Measurements from ENCODE around the gene MAGEA9. TPM values are rescaled to one million over a fixed set of nuclear protein-coding genes. Genes with fewer than 3 reads are reported as not detected.
"Not testable (repeated sequence)": the region's sequence is repeated elsewhere in the genome, so short reads cannot be mapped to it uniquely, and the experiment has no call there.

Gene MAGEA9
- polyA plus RNA-seq, 3 donors: not detected

DNA sequence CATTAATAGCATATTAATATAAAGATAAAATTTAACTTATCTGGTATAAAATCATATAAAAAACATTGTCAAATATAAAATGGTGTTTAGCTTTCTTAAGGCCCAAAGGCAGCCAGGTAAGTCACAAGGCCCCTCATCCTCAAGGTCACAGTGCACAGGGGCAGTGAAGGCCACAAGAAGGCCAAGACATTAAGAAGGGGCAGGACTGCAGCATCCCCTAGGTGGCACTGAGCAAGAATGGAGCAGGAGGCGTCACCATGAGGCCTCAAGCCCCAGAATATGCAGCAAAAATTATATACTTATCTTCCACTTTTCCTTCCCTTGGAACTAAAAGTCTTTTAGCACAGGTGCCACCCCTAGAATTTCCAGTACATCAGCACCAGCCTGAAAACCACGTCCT is 49.7 kb downstream of the MAGEA9 start:
- H3K9me3 Mint-ChIP-seq: peaks cover 0 to 4% (median 0%) of the 10 kb centered on the region in 7 donors
- Histone ChIP-seq H3K4me2 (replicated peaks; ENCODE audit: extremely low read depth, low read length, poor library complexity, severe bottlenecking) (no peak overlapping the region), H3K9me3 (replicated peaks in 1 of 2; ENCODE audit: control insufficient read depth in 1 of 2, insufficient read depth in 1 of 2, low read length in 2 of 2) (no peaks in the 10 kb centered on the region), H3K36me3 (replicated peaks in 1 of 2; ENCODE audit: control insufficient read depth in 1 of 2, insufficient read depth in 2 of 2, low read length in 2 of 2) (no peaks in the 10 kb centered on the region), H3K4me3 (replicated peaks in 1 of 3; ENCODE audit: low read depth in 2 of 3, low read length in 3 of 3) (no peak overlapping the region), H3K4me1 (ENCODE audit: control insufficient read depth in 1 of 2, insufficient read depth in 2 of 2, low read length in 2 of 2) (no peaks in the 10 kb centered on the region), H3K79me2 (ENCODE audit: insufficient read depth, low read length) (no peaks in the 10 kb centered on the region), H3K9ac (ENCODE audit: insufficient read depth, low read length, poor library complexity, severe bottlenecking) (no peak overlapping the region), H4K20me1 (ENCODE audit: insufficient read depth, low read length) (no peaks in the 10 kb centered on the region), H3K27me3 (ENCODE audit: control insufficient read depth in 2 of 2, insufficient read depth in 2 of 2, low read length in 2 of 2) (peaks cover 5 to 7% of the 10 kb centered on the region in 2 donors), H3K27ac (ENCODE audit: low read depth in 1 of 2, low read length in 2 of 2) (no peak overlapping the region), H2AFZ (ENCODE audit: insufficient read depth, low read depth, low read length, poor library complexity, severe bottlenecking) (no peak overlapping the region)
- intact Hi-C loops (cut with micrococcal nuclease): no loop called here
- no CpG with 5 or more reads among the region's 2 CpGs for WGBS (ENCODE audit: insufficient coverage)
- peaks cover 14% of the 10 kb centered on the region for H3K4me1 Mint-ChIP-seq
- H3K4me3 Mint-ChIP-seq: no peak overlapping the region
- no peak overlapping the region for H3K27ac Mint-ChIP-seq
- TF ChIP-seq, protein P1, sequence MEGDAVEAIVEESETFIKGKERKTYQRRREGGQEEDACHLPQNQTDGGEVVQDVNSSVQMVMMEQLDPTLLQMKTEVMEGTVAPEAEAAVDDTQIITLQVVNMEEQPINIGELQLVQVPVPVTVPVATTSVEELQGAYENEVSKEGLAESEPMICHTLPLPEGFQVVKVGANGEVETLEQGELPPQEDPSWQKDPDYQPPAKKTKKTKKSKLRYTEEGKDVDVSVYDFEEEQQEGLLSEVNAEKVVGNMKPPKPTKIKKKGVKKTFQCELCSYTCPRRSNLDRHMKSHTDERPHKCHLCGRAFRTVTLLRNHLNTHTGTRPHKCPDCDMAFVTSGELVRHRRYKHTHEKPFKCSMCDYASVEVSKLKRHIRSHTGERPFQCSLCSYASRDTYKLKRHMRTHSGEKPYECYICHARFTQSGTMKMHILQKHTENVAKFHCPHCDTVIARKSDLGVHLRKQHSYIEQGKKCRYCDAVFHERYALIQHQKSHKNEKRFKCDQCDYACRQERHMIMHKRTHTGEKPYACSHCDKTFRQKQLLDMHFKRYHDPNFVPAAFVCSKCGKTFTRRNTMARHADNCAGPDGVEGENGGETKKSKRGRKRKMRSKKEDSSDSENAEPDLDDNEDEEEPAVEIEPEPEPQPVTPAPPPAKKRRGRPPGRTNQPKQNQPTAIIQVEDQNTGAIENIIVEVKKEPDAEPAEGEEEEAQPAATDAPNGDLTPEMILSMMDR (IDR thresholded peaks at IDR 0.05): no peak
- peaks cover 10 to 24% (median 15%) of the 10 kb centered on the region in 3 donors for H3K27me3 Mint-ChIP-seq (ENCODE audit: low read depth in 3 of 3)
- H3K36me3 Mint-ChIP-seq: no peaks in the 10 kb centered on the region
- DNase-seq: no peak

DNA sequence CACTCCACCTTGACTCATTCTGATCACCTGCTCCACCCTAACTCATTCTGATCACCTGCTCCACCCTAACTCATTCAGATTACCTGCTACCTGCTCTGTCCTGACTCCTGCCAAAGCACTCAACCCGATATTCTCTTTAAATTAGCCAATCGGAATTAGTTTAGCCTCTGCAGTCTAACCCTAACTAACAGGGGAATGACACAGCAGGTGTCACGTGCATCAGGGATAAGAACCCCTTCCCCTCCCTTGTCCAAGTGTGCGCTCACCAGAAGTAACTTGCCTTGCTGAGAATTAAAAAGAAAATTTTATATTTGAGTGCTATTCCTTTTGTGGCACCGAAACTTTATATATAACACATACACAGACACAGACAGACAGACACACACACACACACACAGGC is 55.0 kb downstream of the MAGEA9 start:
- H2AFZ ChIP-seq (ENCODE audit: insufficient read depth, low read depth, low read length, poor library complexity, severe bottlenecking); DNase-seq; intact Hi-C loops (cut with micrococcal nuclease); H3K27ac Mint-ChIP-seq; H3K27ac ChIP-seq (ENCODE audit: low read depth in 1 of 2, low read length in 2 of 2); H3K4me1 Mint-ChIP-seq; H3K9me3 ChIP-seq (replicated peaks in 1 of 2; ENCODE audit: control insufficient read depth in 1 of 2, insufficient read depth in 1 of 2, low read length in 2 of 2); H3K36me3 Mint-ChIP-seq; H3K4me3 Mint-ChIP-seq; H3K79me2 ChIP-seq (ENCODE audit: insufficient read depth, low read length); H3K9ac ChIP-seq (ENCODE audit: insufficient read depth, low read length, poor library complexity, severe bottlenecking); H4K20me1 ChIP-seq (ENCODE audit: insufficient read depth, low read length); H3K27me3 Mint-ChIP-seq (ENCODE audit: low read depth in 3 of 3); H3K27me3 ChIP-seq (ENCODE audit: control insufficient read depth in 2 of 2, insufficient read depth in 2 of 2, low read length in 2 of 2); H3K36me3 ChIP-seq (replicated peaks in 1 of 2; ENCODE audit: control insufficient read depth in 1 of 2, insufficient read depth in 2 of 2, low read length in 2 of 2); H3K4me1 ChIP-seq (ENCODE audit: control insufficient read depth in 1 of 2, insufficient read depth in 2 of 2, low read length in 2 of 2); H3K4me2 ChIP-seq (replicated peaks; ENCODE audit: extremely low read depth, low read length, poor library complexity, severe bottlenecking); H3K4me3 ChIP-seq (replicated peaks in 1 of 3; ENCODE audit: low read depth in 2 of 3, low read length in 3 of 3); H3K9me3 Mint-ChIP-seq: not testable (repeated sequence)
- no CpG with 5 or more reads among the region's 5 CpGs for WGBS (ENCODE audit: insufficient coverage)

Data from CD14-positive monocyte (primary cell).